Fibroblast of skin of back (primary cell): Measurements from ENCODE around the gene TGFBR1.

ENCODE experiments used
- DNase-seq: peaks from one replicate; pipeline ENCODE4 v3.0.0-alpha.2; 2013

Gene TGFBR1

DNA sequence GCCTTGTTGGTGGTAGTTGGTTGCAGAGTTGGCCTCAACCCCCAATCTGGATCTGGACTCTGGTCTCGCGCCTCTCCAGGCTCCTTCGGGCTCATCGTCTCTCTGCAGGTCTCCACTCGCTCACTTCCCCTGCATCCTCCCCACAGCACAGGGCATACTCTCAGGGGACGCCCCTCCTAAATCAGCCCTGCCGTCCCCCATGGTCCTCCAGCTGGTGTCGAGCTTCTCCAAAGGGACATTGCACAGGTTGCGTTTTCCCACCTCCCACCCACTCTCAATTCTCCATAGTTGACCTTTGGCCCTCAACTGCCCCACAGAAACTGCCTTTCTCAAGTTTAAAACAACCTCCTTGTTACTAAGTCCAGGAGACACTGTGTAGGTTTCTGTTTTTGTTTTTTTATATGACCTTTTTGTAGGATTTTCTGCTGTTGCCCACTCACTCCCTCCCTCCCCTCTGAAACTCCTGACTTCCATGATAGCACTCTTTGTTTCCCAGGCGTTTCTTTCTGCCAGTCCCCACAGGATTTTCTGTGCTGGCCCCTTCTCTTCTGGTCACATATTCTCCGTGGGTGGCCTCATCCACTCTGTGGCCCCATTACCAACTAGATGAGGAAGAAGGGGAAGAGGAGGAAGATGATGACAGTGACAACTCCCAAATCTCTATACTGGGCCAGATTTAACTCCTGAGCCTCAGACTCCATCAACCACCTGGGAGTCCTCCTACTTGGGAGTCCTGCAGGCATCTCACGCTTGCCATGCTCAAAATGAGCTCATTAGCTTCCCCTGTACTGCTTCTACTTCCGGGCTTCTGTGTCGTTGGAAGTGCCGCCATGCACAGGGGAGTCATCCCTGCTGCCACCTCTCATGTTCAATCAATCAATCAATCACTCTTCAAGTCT, 66.6 kb downstream of the TGFBR1 start:
- DNase-seq, result no peak

- DNase-seq, result no peak
Measured at GRCh38 chr9:99172124-99173091, 67.5 kb downstream of the TGFBR1 start.

- DNase-seq, result no peak
Measured at GRCh38 chr9:99173570-99174504, 68.9 kb downstream of the TGFBR1 start.

DNA sequence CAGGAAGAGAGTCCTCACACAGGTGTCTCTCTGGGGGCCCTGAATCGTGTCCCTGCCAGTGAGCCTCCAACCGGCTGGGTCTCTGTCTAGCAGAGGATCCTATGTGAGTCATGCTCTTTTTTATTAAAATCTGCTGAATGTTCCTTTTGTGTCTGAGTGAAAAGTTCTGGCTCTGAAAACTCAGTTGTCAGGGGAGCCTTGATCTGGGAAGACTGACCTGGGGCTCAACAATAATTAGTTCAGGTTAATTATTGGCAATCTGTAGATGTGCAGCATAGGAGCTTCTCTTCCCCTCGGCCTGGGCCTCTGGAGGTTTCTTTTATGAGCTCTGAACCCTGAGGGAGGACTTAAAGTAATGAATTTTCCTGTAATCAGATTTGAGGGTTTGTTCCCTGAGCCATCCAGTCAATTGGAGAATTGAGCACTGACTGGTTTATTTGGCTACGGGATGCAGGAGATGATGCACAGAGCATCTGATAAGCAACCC, 71.7 kb downstream of the TGFBR1 start:
- no peak for DNase-seq

DNA sequence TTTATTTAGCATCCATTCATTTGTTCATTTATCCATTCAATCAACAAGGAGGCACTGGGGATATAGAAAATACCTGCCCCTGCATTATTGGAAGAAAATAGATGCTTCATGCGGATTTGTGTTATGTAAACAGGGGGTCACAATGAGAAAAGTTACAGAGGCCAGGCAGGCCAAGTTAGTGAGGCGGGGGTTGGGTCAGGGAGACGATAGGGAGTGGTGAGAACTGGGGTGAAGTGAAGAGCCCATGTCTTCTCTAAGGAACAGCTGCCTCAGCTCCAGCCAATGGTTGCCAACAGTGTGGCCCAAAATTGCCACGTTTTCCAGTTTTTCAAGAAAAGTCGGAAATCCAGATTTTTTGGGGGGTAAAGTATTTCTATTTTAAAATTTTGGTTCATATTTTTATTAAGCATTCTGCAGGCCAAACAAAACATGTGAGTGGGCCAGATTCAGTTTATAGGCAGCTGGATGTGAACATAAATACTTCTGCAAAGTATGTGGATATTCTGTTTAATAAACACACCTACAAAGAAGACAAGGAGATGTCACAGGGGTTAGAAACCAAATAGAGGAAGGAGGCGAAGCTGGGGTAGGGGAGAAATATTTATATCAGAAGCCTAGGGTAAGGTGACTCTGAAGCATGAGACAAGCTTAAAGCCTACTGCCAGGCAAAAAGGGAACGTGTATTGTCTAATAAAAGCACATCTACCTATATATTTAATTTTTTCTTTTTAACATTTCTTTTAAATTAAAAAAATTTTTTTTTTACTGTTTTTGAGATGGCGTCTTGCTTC, 72.9 kb downstream of the TGFBR1 start:
- DNase-seq, result no peak

GRCh38 chr9:99178912-99179872, 74.3 kb downstream of the TGFBR1 start:
- no peak for DNase-seq

GRCh38 chr9:99180199-99180598, 75.3 kb downstream of the TGFBR1 start:
- no peak for DNase-seq

DNA sequence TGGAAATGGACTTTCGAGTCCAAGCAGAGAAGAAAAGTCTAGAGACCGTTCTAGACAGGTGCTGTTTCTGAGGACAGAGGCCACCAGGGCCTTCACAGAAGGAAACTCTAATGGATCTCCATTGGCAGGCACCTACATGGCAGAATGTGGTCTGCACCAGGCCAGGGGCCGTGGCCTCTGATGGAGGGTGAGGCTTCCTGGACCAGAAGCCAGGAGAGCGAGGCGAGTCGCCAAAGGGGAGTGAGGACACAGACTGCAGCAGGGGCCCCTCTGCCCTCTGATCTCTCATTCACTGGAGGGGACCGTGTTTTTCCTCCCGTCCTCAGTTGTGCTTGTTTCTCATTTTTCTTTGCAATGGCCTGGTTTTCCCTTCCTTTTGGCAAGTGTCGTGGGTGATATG, 75.7 kb downstream of the TGFBR1 start:
- DNase-seq, result no peak

- no peak for DNase-seq
Measured at GRCh38 chr9:99181206-99181605, 76.3 kb downstream of the TGFBR1 start.

DNA sequence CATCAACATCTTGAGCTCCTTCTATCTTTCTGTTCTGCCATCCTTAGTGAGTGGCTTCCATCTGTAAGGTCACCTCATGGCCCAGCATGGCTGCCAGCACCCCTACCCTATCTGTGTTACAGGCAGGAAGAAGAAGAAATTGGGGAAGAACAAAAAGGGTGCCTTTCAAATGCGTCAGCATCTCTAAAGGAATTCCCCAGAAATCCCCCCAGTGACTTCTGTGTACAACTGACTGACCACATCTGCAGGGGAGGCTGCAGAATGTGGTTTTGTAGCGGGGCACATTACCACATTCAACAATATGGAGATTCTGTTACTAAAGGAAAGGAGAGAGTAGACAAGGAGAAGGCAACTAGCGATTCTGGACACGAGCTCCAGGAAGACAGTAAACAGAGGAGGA, 76.7 kb downstream of the TGFBR1 start:
- DNase-seq, result peak; percentile 36

DNA sequence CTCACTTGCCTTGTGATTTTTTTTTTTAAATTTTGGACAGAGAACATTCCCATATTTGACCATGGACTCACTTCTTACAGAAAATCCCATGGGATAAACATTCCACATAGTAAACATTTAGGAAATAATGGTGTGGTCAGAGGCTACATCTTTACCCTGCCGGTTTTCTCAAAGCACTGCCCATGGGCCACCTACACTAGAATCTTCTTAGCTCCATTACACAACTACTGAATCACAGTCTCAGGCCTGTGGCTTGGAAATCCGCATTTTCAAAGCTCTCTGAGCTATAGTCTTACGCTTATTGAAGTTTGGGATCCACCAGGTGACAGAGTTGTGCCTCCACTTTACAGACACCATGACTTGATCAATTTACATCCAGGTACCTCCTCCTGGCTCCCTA, 77.4 kb downstream of the TGFBR1 start:
- no peak for DNase-seq

DNA sequence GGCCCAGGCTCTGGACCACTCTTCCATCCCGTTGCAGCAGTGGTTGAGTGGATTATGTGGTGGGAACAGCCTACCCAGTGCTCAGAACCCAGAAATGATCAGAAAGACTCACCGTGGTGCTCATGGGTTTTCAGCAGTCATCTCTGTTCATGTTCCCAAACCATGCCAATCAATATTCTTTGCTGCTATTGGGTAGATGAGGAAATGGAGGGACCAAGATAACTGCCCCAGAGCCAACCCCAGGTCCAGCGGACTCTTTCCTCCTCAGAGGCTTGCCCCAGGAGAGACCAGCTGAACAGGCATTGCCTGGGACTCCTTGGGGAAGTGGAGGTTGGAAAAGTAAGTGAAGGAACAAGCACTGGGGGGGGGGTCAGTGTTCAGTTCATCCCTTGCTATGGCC, 78.7 kb downstream of the TGFBR1 start:
- no peak for DNase-seq

GRCh38 chr9:99184110-99184474, 79.2 kb downstream of the TGFBR1 start:
- DNase-seq, result no peak

DNA sequence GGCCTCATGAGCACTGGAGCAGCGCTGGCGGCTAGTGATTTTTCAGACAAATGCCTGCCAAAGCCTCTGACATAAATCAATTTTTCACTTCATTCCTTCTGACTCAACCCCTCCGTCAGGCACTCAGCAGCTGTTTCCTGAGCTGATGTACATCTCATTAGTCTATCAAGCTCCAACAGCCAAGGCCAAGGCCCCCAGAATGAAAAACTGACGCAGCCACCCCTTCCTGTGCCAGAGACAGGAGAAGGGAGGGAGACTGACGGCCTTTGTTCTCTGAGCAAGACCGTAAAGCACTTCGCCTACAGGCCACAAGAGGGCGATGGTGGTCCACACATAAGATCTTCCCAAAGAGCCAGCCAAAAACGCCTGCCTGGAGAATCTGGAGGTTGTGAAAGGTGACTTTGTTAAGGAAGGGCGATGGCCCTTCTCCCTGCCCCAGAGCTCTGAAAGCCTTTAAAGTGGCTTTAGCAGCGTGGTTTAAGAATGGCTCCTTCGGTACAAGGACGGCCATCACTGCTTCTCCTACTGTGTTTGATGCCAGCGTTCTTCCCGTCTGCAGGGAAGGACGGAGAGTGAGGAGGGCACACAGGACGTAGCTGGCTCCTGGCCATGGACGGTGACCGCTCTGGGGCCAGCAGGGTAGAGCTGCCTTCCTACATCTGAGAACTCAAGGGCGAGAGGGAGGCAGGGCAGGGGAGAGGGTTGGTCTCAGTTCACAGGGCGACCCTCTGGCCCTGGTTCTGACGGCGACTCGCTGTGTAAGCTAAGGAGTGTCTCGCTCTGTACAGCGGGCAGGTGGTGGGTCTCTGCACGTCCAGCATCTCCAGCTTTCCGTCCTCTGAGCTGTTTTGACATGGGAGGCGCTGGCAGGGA, 79.8 kb downstream of the TGFBR1 start:
- peak; percentile 87 for DNase-seq

DNA sequence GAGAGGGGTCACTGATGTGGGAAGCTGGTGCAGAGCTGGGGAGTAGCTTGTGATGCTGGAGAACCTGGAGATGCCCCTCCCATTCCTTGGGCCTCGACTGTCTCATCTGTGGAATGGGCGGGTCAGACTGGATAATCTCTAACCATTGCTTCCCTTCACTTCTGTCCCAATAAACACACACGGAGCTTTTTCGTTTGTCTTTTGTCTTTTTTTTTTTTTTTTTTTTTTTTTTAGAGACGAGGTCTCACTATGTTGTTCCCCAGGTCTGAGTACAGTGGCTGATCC, 80.4 kb downstream of the TGFBR1 start:
- no peak for DNase-seq

DNA sequence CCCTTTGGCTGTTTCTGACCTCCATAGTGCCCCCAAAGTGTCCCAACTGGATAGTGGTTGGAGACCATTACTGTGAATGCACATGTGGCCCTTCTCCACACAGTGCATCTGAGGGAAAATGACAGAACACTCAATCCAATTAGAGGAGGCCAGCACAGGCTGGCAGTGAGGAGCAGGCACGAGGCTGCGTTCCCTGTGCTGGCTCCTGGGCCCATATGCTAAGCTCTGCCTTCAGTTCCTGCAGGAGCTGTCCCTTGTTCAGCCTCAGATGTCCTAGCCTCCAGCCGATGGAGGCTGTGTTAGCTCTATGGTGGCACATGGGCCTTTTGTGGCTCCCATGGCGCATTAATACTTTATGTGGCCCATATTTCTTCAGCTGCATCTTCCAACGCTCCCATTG, 81.0 kb downstream of the TGFBR1 start:
- no peak for DNase-seq

GRCh38 chr9:99187311-99187710, 82.4 kb downstream of the TGFBR1 start:
- DNase-seq, result no peak

- DNase-seq, result no peak
Measured at GRCh38 chr9:99189186-99189585, 84.3 kb downstream of the TGFBR1 start.

DNA sequence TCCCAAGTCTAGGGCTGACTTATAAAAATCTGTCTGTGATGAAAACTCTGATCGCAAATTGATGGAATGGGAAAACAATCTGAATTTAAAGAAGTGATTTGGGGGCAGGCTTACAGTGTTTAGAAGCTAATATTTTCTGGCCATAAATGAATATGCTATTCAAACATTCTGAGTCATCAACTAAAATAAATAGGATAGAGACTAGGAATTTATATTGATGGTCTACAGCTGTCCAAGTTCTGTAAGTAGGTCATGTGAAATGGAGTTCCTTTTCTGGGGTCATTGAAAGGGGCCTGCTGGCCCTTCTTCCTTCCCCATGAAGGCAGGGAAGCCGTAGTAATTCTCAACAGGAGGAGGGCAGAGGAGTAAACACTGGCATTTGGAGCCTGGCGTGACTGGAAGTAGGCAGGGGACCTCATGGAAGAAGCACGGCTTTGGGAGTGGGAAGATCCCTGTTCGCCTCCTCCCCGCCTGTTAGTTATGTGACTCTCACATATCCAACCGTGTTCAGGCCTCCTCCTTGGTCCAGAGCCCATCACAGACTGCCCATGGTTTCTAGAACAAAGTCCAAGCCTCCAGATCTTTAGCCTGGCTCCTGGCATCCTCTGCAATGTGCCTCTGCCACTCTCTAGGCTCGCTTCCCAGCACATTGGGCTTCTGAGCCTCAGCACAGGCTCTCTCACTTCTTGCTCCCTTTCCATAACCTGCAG, 85.1 kb downstream of the TGFBR1 start:
- no peak for DNase-seq
